HTERT RPE-1 (cell line): ENCODE measurements around the gene ABHD17A.

Experiments used
- in situ Hi-C: fragments of 300-500 bp; cut with MboI; formaldehyde crosslinking; loops from 4 replicates; pipeline ENCODE4 v1.14.3; 2020; ENCODE audit warnings: low sequenced_read_pairs

The ABHD17A gene

DNA sequence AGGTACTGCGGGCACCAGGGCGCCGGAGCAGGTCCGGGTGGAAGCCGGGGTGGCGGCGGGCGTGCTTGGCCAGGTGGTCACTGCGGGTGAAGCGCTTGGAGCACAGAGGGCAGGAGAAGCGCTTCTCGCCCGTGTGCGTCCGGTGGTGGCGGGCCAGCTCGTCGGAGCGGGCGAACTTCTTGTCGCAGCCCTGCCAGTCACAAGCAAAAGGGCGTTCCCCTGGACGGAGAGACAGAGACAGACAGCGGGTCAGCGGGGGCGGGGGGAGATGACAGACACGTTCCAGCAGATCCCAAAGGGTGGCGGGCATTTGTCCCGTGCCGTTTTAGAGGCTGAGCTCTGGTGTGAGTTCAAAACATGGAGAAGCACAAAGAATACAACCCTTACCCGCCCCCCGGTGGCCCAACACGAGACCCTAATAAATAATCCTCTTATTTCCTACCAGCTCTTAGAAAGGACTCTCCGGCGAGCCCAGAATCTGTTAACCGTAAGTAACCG lies 30.7 kb downstream of the ABHD17A start:
- in situ Hi-C loops = no loop called here

- in situ Hi-C loops = no loop called here
Observed at GRCh38 chr19:1854039-1854541, 31.2 kb downstream of the ABHD17A start.

DNA sequence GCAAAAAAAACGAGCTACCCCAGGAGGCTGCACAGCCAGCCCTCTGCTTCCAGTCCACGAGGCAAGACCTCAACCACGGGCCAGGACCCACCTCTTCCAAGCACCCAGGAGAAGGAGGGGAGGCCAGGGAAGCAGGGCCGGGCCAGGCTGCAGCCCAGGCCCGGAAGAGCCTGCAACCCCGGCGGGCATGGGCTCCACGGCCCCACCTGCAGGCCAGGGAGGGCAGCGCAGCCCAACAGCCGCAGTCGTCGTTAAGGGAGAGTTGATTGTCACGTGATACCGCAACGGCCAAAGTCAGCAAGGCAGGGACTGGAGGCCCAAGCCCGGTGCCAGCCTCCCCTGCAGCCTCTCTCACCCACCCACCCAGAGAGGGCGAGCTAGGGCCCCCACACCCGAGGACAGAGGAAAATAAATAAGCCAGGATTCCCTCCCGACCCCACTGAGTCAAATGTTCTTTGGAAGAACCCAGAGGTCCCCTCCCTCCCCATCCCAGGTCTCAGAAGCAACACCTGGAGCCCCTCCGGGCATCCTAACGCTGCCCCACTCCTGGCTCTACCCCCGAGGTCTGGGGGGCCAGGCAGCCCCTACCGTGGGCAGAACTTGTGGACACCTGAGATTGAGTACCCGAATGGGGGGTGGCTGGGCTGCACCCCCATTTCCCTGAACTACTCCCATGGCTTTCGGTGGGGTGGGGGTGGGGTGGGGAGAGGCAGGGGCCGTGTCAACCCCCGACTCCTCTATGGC lies 31.8 kb downstream of the ABHD17A start:
- in situ Hi-C loops = no loop called here

DNA sequence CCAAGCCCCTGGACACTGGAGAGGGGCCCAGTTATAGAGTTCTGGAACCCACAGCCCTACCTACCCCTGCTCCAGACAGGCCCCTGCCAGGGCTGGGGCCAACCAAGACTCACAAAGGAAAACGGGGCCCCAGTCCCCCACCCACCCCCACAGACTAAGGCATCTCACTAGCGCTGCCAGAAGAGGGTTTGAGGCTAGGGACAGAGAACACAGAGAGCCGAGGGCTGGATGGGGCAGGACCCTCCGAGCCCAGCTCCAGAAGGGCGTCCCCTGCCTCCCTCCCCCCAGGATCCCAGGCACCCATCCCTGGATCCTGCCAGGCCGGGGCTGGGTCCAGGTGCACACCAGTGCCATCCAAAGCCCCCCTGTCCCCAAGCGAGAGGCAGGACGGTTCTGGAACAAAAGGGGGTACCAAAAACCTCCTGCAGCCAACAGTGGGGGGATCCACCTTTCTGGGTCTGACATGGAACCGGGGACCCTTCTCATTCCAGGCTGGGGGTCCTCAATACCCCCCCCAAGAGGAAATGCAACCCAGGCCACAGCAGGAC lies 32.6 kb downstream of the ABHD17A start:
- in situ Hi-C loops = no loop called here

DNA sequence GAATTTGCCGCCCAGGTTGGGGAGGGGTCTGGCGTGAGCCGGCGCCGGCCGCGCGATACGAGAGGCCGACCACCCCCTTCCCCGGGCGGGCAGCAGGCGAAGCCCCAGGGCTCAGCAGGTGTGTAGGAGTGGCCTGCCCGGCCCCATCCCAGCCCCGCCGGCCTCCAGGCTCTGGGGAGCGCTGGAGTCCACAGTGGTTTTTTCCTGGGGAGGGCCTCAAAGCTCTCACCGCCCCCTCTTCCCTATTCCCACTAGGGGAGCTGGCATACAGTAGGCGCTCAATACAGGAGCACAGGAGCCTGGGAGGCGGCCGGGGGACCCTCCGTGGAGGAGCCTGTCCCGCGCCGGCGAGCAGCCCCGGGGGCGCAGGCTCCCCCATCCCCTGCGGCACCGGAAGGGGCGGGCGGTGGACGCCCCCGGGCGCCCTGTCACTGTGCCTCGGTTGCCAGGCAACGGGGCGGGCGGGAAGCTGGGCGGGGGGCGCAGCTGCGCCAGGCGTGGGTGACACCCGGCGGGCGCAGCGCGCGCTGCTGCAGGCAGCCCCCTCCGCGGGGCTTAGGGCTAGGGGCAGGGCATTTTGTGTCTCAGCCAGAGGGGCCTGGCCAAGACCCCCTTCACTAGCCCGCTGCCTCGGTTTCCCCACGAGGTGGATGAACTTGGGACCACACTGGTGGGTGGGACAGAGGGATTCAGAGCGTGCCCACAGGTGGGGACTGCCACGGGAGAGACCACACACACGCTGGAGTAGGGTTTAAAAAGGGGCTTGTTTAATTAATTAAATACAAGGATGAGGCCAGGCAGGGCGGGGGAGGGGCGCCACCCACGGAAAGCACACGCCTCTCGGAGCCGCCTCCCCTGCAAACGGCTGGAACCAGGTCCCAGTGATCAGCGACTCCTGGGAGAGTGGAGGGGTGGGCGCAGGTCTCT lies 33.4 kb downstream of the ABHD17A start:
- in situ Hi-C loops = no loop called here

DNA sequence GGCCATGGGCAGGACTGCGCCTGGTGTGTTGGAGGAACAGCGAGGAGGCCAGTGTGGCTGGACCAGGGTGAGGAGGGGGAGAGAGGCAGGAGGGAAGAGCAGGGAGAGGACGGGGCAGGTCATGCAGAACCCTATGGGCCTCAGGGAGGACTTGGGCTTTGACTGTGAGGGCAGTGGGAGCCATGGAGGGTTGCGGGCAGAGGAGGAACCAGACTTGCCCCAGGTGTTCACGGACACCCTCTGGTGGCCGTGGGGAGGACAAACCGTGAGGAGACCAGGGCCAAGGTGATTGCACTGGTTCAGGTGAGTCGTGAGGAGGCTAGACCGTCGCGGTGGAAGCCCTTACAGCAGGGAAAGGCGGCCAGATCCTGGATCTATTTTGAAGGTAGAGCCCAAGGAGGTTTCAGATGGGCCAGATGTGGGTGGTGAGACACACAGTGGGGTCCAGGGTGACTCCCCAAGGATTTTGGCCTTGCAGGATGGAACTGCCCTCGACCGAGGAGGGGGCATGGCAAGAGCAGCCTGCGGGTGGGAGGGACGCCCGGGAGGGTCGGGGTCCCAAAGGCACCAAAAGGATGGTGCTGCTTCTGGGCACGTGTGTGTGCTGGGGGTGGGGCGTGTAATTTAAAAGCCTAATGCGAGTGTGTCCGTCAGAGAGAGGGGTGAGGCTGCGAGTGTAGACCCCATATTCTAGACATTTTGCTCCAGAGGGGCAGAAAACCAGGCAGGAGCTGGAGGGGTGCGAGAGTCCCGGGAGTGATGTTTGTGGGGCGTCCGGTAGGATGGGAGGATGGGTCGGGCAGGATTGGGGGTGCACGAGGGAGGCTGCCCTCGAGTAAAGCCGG lies 34.3 kb downstream of the ABHD17A start:
- in situ Hi-C loops = no loop called here

- in situ Hi-C loops = no loop called here
Observed at GRCh38 chr19:1849886-1850398, 35.4 kb downstream of the ABHD17A start.

GRCh38 chr19:1849132-1849474 lies 36.2 kb downstream of the ABHD17A start:
- in situ Hi-C loops = no loop called here

- in situ Hi-C loops = no loop called here
Observed at GRCh38 chr19:1848399-1849131, 36.7 kb downstream of the ABHD17A start, which contains the start of gene REXO1. TSS of gene REXO1 (minus strand) at chr19:1848483. CDS start at chr19:1848358, 125 bp downstream.

DNA sequence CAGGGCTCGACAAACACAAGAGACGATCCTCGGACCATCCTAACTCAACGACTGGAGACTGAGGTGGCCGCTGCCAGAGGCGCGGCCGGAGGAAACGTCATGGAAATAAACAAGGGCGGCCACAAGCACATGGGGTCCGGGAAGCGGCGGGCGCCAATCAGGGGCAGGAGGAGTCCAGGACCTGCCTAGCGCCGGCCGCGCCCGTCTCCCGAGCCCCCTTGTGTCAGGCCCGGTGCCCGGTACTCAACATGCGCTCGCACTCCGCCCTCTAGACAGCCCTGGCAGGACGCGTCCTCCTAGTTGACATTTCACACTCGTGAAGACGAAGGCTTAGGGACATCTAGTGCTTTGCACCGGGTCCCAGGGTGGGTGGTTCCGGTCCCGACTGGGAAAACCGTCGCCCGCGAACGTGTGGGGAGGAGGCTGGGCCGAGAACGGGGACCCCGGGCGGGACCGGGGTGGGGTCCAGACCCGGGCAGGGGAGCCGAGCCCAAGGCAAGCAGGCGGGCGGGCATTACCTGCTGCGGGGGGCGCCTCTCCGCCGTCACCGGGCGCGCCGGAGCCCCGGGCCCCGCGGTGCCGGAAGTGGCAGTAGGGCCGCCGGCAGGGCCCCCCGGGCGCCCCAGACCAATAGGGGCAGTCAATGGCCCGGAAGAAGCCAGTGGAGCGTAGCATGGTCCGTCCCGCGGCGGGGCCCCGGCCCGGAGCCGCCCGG lies 37.5 kb downstream of the ABHD17A start:
- in situ Hi-C loops = no loop called here

- in situ Hi-C loops = no loop called here
Observed at GRCh38 chr19:1847348-1847683, 38.0 kb downstream of the ABHD17A start.

- in situ Hi-C loops = no loop called here
Observed at GRCh38 chr19:1846517-1847204, 38.6 kb downstream of the ABHD17A start.

DNA sequence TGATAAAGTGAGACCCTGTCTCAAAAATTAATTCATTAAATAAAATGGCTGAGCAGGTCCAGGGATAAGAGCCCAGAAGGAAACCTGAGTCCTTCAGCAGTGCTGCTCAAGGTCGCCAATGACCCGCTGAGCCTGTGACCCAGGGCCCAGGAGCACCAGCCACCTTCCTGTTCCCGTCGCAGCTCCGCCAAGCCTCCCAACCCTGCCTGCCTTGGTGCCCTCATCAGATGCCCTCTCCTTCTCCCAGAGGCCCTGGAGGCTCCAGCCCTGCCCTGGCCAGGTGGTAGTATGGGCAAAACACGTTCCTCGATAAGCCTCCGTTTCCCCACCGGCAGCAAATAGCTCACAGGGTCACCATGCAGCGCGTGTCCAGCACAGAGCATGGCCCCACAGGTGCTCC lies 39.7 kb downstream of the ABHD17A start:
- in situ Hi-C loops = no loop called here

DNA sequence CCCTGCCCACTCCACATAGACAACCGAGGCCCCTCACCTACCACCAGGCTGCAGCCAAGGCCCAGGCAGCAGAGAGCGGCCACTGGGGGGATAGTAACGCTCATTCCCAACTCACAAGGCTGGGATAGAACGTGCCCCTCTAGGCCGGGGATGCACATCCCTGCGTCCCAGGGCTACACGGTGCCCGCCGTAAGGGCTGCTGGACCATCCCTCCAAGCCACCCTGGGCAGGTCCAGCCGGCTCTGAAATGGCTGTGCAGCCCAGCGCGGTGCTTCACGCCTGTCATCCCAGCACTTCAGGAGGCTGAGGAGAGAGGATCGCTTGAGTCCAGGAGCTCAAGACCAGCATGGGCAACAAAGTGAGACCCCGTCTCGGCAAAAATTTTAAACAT lies 40.2 kb downstream of the ABHD17A start:
- in situ Hi-C loops = no loop called here

GRCh38 chr19:1844513-1845124 lies 40.7 kb downstream of the ABHD17A start:
- in situ Hi-C loops = no loop called here

DNA sequence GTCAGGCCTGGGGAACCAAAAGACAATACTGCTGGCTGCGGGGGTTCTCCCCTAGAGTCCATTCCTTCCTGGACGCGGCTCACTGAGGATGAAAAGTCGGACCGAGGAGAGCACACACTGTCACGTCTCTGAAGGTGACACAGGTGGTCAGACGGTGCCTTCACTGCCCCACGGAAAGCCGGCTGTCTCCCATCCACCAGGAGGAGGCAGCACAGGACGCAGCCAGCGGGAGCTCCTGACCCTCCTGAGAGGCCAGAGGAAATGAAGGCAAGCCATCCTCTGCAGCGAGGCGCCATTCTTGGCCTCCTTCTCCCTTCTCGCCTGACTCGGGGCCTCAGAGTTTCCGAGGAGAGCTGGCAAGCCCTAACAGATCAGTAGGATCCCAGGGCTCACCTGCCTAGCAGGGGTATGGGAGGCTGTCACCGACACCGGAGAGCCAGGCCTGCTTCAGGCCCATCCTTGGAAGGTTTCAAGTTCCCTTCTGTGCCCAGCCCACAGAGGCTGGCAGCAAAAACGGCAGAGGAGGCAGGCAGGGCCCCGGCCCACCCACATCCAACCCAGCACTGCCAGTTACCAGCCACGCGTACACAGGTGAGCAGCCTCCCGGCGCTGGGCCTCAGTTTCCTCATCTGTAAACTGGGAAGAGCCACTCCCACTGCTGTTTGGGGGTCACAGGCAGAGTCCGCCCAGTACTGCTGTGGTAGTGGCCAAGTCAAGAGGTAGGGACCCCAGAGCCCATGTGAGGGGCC lies 41.5 kb downstream of the ABHD17A start:
- in situ Hi-C loops = no loop called here

DNA sequence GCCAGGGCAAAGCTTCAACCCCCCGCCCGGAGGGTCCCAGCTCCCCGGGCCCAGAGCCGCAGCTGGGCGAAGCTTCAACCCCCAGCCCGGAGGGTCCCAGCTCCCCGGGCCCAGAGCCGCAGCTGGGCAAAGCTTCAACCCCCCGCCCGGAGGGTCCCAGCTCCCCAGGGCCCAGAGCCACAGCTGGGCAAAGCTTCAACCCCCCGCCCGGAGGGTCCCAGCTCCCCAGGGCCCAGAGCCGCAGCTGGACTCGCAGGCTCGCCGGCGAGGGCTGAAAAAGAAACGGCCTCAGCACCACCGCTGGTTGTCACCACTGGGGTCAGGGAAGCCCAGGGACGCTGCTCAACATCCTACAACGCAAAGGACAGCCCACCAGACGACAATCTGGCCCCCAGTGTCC lies 42.2 kb downstream of the ABHD17A start:
- in situ Hi-C loops = no loop called here
